Muscle layer of colon (tissue), 2 donors: ENCODE data around the gene TNKS2.
"Not testable (repeated sequence)": the region's sequence is repeated elsewhere in the genome, so short reads cannot be mapped to it uniquely, and the experiment has no call there.

ENCODE experiments used
- H3K27ac ChIP-seq: one replicate; pipeline ENCODE4 v1.7.0; 2013; ENCODE audit warnings: low read depth, mild to moderate bottlenecking, low read length, moderate library complexity
- H3K27me3 ChIP-seq, 2 donors: one replicate each; pipeline ENCODE4 v1.7.0; 2013; ENCODE audit warnings: low read length in 2 of 2, mild to moderate bottlenecking in 2 of 2; ENCODE audit not compliant: insufficient read depth in 2 of 2, control insufficient read depth in 1 of 2
- H3K36me3 ChIP-seq: one replicate; pipeline ENCODE4 v1.7.0; 2013; ENCODE audit warnings: mild to moderate bottlenecking, low read length; ENCODE audit not compliant: insufficient read depth
- H3K4me1 ChIP-seq: one replicate; pipeline ENCODE4 v1.7.0; 2013; ENCODE audit warnings: mild to moderate bottlenecking, low read length; ENCODE audit not compliant: insufficient read depth
- H3K4me3 ChIP-seq, 2 donors: one replicate each; pipeline ENCODE4 v1.7.0; 2013; ENCODE audit warnings: low read length in 2 of 2, low read depth in 1 of 2, mild to moderate bottlenecking in 1 of 2, moderate library complexity in 1 of 2
- H3K9ac ChIP-seq: one replicate; pipeline ENCODE4 v1.7.0; 2013; ENCODE audit warnings: low read length
- H3K9me3 ChIP-seq: one replicate; pipeline ENCODE4 v1.7.0; 2013; ENCODE audit warnings: mild to moderate bottlenecking, low read length
- donor health status: abdominal sarcoma.
- donor health status: Adenocarcinoma of cecum.

The TNKS2 gene

DNA sequence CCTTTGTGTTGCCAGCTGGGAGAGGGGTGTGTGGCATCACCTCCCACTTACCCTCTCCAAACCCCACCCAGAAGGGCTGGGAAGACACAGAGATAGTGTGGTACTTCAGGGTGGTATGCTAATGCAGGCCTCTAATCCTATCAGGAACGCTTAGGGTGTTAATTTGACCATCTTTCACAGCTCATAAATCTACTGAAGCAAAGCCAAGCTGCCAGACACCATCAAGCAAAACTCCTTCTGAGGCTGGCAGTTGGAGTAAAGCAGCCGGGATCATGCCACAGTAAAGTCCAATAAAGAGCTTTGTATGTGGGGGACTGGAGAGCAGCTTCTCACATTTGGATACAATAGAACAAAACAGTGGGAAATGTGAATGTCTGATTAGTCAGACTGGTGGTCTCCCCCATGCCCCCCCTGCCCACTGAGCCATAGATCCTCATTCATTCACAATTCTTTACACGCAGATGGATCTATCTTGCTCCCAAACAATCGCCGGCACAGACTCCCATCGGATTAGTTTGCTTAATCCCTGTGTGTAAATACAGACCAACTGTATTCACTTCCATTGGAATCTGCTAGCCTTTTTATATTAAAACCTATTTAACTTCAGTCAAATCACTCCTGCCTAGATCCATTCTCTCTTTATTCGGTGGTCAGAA, 81.4 kb downstream of the TNKS2 start:
- no peaks in the 10 kb centered on the region for H3K36me3 ChIP-seq
- no peak overlapping the region for H3K4me3 ChIP-seq
- peaks cover 14% of the 10 kb centered on the region for H3K4me1 ChIP-seq
- H3K9me3 ChIP-seq = no peaks in the 10 kb centered on the region
- no peaks in the 10 kb centered on the region for H3K27me3 ChIP-seq
- no peak overlapping the region for H3K27ac ChIP-seq
- H3K9ac ChIP-seq = no peak overlapping the region

DNA sequence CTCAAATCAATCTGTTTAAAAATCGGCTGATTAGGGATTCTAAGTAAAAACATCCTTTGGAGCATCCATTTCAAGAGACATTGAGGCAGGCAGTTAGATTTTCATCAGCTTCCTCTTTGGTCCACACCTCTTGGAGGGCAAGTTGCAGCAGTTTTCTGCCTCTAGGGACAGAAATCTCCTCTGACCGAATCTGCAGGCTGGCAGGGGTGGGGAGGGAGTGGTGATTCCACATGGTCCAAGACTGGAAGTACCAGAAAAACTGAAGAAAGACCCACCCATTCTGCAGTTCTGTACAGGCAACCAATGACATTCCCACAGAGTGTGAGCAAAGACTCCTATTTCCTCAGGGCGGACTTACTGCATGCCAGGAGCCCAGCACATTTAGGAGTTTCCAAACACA, 82.1 kb downstream of the TNKS2 start:
- Histone ChIP-seq H3K27ac (no peak overlapping the region), H3K9me3 (no peaks in the 10 kb centered on the region), H3K36me3 (no peaks in the 10 kb centered on the region), H3K27me3 (no peaks in the 10 kb centered on the region), H3K4me3 (no peak overlapping the region), H3K4me1 (peaks cover 15% of the 10 kb centered on the region), H3K9ac (no peak overlapping the region)

DNA sequence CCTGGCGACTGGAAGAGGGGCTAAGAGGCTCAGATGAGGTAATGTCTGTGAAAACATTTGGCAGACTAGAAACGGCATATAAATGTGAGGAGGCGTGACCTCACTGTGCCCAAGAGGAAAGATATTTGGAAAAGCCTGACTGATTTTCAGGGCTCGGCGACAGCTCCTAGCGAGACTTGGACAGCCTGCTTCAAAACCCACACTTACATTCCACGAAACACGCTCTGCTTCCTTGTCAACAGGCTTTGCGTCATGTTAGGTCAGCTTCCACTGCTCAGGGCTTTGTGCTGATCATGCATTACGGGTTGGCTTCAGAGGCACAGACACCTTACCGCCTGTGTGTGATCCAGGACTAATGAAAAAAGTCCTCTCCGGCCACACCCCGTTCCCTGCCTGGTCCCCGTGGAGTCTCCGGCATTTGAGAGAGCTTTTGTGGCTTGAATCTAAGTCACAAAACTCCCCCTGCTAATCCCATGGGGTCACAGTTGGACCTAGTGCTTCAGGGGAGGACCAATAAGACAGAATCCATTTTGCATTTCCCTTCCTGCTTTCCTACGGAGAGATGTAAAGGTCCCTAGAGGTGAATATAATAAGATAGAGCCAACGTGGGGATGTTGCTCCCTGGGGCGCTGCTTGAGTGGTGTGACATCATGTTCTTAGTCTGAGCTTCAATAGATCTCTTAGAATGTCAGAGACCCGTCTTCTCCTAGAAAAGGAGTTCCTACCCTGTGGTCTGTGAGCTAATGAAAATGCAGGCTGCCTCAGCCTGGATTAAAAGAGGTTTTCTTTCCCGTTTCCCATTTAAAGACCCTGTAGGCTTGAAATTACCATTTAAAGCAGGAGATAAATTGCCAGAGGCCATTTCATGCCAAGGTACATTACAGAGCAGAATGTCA, 85.6 kb downstream of the TNKS2 start:
- peak overlapping the region in 1 of 2 donors; percentile 22 for H3K4me3 ChIP-seq
- H3K9ac ChIP-seq = no peak overlapping the region
- peaks cover 21% of the 10 kb centered on the region for H3K4me1 ChIP-seq
- H3K27me3 ChIP-seq = no peaks in the 10 kb centered on the region
- H3K9me3 ChIP-seq = no peaks in the 10 kb centered on the region
- peak overlapping the region; percentile 7 for H3K27ac ChIP-seq
- H3K36me3 ChIP-seq = no peaks in the 10 kb centered on the region

DNA sequence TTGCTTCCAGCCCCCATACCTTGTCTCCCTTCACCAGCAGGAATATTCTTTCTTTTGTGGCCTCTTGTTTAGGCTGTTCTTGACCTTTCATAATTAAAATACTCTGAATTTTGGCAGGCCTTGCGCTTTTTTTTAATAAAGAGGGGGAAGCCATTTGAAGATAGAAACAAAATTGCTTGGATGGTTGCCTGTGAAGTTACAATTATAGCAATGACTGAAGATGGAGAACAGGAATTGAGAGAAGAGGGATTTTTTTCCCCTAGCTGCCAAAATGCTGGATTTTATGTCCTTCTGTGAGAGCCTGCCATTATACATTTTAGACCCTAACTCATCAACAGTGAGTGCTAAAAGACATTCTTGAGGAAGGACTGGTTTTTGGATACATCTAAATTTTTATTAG, 86.3 kb downstream of the TNKS2 start:
- H3K4me3 ChIP-seq = no peak overlapping the region
- H3K27me3 ChIP-seq = no peaks in the 10 kb centered on the region
- H3K27ac ChIP-seq = peak overlapping the region; percentile 7
- H3K36me3 ChIP-seq = no peaks in the 10 kb centered on the region
- peaks cover 21% of the 10 kb centered on the region for H3K4me1 ChIP-seq
- H3K9me3 ChIP-seq = no peaks in the 10 kb centered on the region
- no peak overlapping the region for H3K9ac ChIP-seq

DNA sequence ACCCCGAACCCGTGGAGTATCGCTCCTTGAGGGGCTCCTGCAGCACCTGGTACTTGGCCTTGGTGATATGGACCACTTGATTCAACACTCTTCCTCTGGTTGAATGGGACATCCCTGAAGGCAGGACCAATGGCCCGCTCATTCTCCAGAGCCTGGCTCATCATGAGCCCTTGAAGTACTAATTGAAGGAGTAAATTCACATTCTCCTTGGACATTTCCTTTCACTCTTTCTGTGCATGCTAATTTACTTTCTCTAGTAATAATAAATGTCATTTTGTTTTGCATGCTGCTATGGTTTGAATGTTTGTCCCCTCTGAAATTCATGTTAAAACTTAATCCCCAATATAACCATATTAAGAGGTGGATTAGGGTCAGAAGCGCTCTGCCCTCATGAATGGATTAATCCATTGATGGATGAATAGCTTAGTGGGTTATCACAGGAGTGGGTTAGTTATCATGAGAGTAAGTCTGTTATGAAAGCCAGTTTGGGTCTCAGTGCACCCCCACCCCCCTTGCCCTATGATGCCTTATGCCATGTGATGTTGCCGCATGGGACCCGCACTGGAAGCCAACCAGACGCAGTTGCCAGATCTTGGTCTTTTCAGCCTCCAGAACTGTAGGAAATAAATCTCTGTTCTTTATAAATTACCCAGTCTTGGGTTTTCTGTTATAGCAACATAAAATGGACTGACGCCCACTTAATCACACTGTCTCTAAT, 87.3 kb downstream of the TNKS2 start:
- Histone ChIP-seq H3K9ac (no peak overlapping the region), H3K9me3 (no peaks in the 10 kb centered on the region), H3K4me1 (peaks cover 21% of the 10 kb centered on the region), H3K36me3 (no peaks in the 10 kb centered on the region), H3K4me3 (no peak overlapping the region), H3K27ac (no peak overlapping the region), H3K27me3 (no peaks in the 10 kb centered on the region)

DNA sequence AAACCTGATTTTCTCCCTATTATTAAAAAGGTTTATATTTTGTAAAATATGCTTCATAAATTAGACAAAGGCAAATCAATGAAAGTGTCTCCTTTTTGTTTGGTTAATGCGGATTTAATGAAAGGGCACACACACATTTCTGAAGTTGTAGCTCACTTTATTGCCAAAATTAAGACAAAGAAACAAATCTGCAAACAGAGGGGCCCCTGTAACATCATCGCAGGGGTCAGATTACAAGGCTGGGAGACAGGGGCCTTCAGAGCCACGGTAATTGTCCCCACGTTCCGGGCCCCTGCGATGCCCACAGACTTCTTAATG, 88.7 kb downstream of the TNKS2 start:
- no peaks in the 10 kb centered on the region for H3K9me3 ChIP-seq
- H3K36me3 ChIP-seq = no peaks in the 10 kb centered on the region
- no peak overlapping the region for H3K9ac ChIP-seq
- peak overlapping the region; percentile 38 to 79 for H3K4me3 ChIP-seq
- peak overlapping the region; percentile 8 for H3K27ac ChIP-seq
- H3K4me1 ChIP-seq = peaks cover 21% of the 10 kb centered on the region
- no peaks in the 10 kb centered on the region for H3K27me3 ChIP-seq

DNA sequence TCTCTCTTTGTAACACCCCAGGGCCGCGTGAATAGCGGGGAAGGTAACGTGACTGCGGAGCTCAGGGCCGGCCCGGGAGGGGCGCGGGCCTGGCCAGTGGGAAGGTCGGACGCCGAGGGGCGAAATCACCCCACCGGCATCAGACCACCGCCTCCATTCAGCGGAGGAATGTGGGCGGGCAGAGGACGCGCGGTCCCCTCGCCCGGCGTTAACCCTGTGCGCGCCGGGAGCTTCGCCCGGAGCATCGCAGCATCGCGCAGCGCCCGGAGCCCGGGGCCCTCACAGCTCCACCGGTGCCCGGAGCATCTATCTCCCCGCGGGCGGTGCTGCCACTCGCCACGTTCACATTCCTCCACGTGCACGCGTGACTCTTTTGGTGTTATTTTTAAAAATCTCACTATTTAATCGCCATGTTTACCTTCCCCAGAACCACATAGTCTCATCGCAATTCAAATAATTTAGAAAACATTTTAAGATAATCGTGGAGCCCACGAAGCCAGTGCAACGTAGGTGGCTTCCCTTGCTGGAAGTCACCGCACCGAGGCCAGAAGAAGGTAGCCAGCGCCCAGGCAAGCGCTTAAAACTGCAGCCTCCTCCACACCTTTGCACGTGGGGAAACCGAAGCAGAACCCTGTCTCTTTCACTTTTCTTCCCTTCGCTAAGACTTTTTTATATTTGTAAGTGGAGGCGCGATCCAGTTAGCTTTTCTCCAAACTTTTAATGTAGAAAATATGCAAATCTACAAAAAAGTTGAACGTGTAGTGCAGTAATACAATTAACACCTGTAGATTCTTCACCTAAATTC, 89.2 kb downstream of the TNKS2 start:
- Histone ChIP-seq H3K4me3 (peak overlapping the region; percentile 38 to 79), H3K36me3 (no peaks in the 10 kb centered on the region), H3K9ac (no peak overlapping the region), H3K27me3 (no peaks in the 10 kb centered on the region), H3K4me1 (peaks cover 21% of the 10 kb centered on the region), H3K9me3 (no peaks in the 10 kb centered on the region), H3K27ac (peak overlapping the region; percentile 8)

DNA sequence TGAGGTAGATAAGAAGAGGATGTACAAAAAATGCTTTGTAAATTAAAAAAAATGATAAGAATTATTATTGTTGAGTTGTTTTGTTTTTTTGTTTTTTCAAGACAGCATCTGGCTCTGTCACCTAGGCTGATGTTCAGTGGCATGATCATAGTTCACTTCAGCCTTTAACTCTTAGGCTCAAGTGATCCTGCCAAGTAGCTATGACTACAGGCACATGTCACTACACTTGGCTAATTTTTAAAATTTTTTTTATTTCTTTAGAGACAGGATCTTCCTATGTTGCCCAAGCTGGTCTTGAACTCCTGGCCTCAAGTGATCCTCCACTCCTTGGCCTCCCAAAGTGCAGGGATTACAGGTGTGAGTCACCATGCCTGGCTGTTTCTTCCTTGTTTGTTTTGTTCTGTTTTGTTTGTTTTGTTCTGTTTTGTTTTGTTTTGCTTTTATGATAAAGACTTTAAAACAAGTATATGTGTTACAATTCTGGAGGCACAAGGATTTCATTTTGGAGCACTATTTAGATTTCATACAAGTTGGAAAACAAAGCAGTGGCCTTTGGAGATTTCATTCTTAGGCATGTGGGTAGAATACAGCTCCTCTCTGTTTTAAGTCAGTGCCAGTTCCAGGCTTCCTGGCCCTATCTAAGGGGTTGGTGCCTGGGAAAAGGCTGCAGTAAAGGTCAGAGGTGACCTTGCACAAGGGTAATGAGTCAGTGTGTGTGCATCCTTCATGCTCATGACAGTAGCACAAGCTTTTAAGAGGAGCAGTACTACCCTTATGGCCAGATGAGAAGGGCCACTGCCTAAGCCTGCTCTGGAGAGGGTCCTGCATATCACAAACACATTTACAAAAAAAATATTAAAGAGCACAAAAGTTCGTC, 93.1 kb downstream of the TNKS2 start:
- Histone ChIP-seq H3K27me3 (no peaks in the 10 kb centered on the region), H3K4me3 (no peak overlapping the region), H3K4me1 (peaks cover 7% of the 10 kb centered on the region), H3K9ac (no peak overlapping the region), H3K36me3 (no peaks in the 10 kb centered on the region), H3K27ac (no peak overlapping the region), H3K9me3 (no peaks in the 10 kb centered on the region)

DNA sequence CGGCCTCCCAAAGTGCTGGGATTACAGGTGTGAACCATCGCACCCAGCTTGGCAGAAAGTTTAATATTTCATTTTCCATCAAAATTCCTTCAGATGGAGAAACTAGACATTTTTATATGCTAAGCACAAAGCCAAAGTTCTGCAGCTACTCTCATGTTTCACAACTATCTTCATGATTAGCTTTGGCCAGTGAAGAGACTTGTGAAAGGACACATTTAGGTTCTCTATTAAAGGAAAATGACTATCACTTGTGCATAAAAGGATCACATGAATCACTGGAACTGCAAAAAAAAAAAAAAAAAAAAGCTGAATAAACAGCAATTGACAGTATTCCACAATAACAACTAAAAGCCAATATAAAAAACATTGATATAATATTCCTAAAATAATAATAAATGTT, 94.8 kb downstream of the TNKS2 start:
- Histone ChIP-seq H3K36me3 (no peaks in the 10 kb centered on the region), H3K4me3 (no peak overlapping the region), H3K9me3 (no peaks in the 10 kb centered on the region), H3K9ac (no peak overlapping the region), H3K4me1 (peaks cover 2% of the 10 kb centered on the region), H3K27me3 (no peaks in the 10 kb centered on the region), H3K27ac (no peak overlapping the region)

DNA sequence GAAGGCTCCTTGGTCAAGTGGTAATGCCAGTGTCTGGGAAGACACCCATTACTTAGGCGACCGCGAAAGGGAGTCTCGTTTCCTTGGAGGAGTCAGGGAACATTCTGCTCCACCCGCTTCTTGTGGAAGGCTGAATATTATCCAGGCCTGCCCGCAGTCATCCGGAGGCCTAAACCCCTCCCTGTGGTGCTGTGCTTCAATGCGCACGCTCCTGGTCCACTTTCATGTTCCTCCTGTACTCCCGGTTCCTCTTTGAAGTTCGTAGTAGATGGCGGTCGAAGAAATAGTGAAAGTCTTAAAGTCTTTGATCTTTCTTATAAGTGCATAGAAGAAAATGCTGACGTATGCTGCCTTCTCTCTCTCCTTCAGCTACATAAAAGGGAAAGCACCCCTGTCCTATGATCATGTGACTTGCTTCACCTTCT, 96.0 kb downstream of the TNKS2 start:
- not testable (repeated sequence) for H3K9me3 ChIP-seq, H3K4me1 ChIP-seq, H3K27me3 ChIP-seq, H3K36me3 ChIP-seq, H3K27ac ChIP-seq, H3K9ac ChIP-seq, H3K4me3 ChIP-seq
